Stimulated activated CD4-positive, alpha-beta T cell treated with anti-CD3 and anti-CD28 coated beads, Interleukin-2, amount 100 ng/mL, for 24 hours (primary cell): ENCODE data around the gene STARD9.

Source experiments
- DNase-seq, 2 donors: peaks; one replicate each; pipeline ENCODE4 v3.0.0-alpha.2; 2020

Gene STARD9

GRCh38 chr15:42704492-42704926 lies 129.1 kb downstream of the STARD9 start:
- DNase-seq = peak; percentile 54 to 65

- DNase-seq = no peak
These were observed 129.9 kb downstream of the STARD9 start for GRCh38 chr15:42705336-42705735.

GRCh38 chr15:42707068-42707467 lies 131.7 kb downstream of the STARD9 start:
- DNase-seq = no peak

GRCh38 chr15:42707873-42708544 lies 132.6 kb downstream of the STARD9 start:
- no peak for DNase-seq

- DNase-seq = no peak
These were observed 135.3 kb downstream of the STARD9 start for GRCh38 chr15:42710662-42711061.

- no peak for DNase-seq
These were observed 136.3 kb downstream of the STARD9 start for GRCh38 chr15:42711746-42712145.

DNA sequence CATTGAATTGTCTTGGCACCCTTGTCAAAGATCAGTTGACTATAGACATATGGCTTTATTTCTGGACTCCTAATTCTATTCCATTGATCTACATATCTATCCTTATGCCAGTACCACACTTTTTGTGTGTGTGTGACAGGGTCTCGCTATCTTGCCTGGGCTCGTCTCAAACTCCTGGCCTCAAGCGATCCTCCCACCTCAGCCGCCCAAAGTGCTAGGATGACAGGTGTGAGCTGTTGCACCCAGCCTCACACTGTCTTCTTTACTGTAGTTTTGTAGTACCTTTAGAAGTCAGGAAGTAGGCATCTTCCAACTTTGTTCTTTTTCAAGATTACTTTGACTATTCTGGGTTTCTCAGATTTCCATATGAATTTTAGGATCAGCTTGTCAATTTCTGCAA lies 137.2 kb downstream of the STARD9 start:
- DNase-seq = no peak

DNA sequence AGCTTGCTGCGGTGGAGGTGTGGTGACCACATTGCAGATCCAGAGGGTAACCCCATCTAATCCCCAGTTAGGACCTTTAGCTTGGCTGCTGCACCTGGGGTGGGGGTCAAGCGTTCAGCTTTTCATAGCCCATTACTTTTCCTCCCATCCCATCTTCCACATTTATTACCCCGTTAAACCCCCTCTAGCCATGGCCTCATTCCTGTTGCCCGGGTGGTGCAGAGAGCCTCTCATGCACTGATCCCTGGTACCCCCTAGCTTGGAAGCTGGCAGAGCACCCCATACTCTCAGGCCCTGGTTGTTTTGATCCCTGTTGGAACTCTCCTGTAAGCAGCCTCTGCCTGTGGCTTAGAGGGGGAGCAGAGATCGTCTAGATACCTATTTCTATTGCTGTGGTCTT lies 140.7 kb downstream of the STARD9 start:
- no peak for DNase-seq

GRCh38 chr15:42716626-42717025 lies 141.2 kb downstream of the STARD9 start:
- DNase-seq = no peak

DNA sequence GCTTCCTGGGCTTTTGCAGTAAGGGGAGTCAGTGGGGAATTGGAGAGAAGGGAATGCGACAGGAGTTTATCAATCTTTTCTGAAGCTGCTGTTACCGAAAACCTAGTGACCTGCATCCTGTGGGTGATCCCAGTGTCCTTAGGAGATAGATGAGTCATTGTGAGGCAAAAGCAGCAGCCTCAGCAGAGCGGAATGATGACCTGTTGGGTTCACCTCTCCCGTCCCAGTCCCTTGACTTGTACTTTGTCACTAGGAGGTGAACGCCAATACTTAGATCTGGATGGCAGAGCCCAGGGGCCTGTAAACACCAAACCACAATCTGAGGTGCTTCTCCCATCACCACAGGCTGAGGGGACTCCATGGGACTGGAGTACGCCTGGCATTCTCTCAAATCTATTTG lies 143.6 kb downstream of the STARD9 start:
- DNase-seq = no peak

DNA sequence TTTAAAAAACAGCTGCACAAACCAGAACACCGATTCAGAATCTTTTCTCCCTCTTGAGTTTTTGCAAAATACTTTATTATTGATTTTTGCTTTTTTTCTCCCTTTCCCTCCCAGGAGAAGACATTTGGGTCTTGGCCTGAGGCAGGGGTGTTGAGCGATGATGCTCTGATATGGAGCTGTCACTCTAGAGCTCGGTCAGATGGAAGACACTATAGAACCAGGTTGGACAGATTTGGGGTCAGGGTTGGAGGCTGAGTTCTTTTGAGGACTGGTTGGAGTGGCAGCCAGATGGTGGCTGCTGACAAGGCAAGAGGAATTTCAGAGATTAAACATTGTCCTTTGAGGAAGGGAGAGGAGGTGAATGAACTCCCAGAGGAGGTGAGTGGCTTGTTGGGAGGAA lies 144.7 kb downstream of the STARD9 start:
- DNase-seq = no peak

DNA sequence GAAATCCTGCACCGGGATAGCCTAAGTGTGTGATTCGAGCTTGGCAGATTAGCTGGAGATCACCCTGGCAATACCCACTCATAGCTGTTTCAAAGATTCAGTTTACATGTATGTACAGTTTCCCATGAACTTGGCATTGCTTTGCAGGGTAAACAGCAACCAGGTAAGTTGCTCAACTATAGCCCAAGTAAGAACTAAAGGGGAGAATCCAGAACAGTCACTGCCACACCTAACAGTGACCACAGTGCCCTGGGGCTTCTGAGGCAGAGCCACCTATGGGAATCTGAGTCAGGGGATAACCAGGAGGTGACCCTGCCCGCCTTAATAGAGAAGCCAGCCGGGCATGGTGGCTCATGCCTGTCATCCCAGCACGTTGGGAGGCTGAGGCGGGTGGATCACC lies 145.6 kb downstream of the STARD9 start:
- DNase-seq = no peak

DNA sequence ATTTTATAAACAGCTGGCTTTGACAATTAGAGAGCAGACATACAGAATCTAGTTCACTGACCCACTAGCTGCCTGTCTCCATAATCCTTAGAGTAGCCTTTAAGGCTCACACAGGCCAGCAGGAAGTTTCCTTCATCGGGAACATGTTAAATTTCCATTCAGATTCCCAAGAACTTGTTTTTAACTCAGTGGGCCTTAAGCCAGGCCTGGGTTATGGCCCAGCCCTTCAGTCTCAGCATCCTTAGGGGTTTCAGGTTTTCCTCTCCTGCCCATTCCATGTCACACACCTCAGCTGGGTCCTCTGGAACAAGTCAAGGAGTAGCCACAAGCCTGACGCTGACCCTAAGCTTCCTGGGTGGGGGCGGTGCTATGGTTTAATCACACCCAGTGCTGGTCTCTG lies 146.5 kb downstream of the STARD9 start:
- DNase-seq = no peak

DNA sequence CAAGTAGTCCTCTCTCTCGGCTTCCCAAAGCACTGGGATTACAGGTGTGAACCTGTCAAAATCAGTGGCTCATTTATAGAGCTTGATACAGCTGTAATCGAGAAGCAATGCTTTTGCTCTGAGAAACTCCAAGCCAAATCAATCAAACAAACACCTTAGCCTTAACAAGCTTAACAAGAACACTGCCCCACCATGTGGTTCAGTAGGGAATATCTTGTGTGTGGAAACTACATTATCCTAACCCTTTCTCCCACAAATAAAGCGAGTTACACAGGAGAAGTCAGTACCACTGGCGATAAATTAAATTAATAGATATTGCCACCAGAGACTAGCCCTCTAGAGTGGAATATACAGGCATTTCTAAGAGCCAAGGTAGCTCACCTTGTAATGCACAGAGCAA lies 147.7 kb downstream of the STARD9 start:
- DNase-seq = no peak

DNA sequence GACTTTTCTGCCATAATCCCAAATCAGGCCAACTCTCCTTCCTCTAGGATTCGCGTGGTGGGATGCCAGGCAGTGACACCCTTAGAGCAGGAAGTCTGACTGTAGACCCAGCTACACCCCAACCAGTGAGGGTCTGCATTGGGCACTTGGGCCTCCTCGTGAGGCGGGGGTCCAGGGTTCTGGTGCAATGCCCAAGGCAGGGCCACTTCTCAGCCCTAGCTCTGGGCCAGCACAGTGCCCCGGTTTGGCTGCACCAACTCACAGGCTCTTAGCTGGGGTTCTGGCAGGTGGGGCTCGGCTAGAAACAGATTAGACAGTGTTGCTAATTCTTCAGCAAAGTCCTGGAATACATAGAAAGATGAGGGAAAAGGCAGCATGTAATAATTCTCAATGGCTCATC lies 148.9 kb downstream of the STARD9 start:
- no peak for DNase-seq

DNA sequence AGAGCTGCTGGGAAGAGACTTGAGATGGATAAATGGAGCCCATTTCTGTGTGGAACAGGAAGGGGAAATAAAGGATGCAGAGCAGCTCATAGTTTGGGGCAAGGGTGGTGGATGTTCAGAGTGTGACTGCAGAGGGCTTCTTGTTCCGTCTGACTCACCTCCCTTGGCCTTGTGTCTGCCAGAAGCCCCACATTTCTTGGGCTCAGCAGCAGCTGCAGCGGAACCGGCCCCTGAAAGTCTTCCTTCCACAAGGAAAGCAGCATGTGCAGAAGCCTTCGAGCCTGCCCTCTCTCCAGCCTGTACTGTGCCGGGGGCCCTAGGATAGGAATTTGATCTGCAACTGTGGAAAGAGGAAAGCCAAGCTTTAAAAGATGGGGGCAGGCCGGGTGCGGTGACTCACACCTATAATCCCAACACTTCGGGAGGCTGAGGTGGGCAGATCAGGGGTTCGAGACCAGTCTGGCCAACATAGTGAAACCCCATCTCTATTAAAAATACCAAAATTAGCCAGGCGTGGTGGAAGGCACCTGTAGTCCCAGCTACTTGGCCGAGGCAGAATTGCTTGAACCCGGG lies 150.0 kb downstream of the STARD9 start:
- DNase-seq = no peak

DNA sequence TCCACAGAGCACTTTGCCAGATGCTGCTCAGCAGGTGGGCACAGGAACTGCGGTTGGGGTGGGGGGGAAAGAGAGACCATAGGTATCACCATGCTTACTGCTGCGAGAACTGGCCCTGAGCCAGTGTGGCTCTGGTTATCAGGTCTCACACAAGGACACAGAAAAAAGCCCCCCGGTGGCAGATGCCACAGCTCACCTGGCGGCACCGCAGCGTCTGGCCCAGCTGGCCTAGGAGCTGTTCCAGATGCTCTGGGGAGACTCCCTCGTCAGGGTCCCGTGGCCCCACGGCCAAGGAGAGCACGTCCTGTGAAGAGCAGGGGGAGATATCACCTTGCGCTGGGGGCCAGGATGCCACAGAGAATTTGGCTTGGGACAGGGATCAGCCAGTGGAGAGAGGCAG lies 150.7 kb downstream of the STARD9 start:
- DNase-seq = no peak

- DNase-seq = no peak
These were observed 152.5 kb downstream of the STARD9 start for GRCh38 chr15:42727750-42728381.

DNA sequence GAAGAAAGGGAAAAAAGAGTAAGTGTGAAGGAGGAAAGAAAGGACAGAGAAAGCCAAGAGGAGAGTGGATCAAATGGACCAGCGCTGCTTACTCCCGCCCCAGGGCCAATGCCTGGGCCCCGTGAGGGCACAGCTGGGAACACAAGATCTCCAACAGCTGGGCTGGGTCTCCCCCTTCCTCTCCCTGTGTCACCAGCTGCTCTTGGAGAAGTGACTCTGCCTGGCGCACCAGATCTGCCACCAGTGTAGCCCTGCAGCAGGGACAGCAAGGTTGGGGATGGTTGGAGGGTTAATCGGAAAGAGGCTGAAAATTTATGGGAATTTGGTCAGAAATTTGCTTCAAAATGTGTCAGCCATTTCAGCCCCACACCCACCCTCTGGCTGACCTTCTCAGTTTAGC lies 153.2 kb downstream of the STARD9 start:
- no peak for DNase-seq

DNA sequence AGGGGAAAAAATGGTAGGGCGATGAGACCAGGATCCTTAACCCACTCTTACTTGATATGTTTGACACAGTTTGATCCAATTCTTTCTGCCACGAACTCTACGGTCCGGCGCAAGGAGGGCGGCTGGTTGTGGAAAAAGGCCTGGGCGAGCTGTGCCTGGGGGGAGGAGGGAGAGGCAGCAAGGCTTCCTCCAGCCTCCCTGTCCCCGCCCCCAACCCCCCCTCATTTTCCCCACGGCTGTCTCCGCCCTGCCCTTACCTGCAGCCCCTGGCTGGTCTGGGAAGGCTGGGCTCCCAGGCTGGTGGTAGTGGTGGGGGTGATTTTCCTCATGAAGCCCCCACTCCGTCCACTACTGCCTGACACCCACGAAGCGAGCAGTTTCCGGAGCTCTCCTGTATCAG lies 153.6 kb downstream of the STARD9 start:
- DNase-seq = no peak

GRCh38 chr15:42729409-42729808 lies 154.0 kb downstream of the STARD9 start:
- DNase-seq = no peak

DNA sequence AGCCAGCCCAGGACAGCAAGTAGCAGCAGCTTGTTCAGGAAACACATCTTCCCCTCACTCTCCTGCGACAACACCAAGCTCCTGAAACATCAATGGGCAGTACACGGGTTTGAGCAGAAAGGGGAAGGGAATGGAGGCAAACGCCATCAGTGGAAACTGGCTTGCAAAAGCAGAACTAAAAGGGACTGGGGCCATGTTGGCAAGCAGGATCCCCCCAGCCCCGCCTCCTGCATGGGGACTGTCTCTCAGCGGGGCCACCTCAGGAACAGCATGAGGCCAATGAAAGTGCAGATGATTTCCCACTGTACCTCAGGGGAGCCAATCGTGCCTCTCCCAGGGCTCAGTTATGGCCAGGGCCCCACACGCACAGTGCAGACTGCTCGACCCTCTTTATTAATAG lies 154.7 kb downstream of the STARD9 start:
- DNase-seq = no peak

DNA sequence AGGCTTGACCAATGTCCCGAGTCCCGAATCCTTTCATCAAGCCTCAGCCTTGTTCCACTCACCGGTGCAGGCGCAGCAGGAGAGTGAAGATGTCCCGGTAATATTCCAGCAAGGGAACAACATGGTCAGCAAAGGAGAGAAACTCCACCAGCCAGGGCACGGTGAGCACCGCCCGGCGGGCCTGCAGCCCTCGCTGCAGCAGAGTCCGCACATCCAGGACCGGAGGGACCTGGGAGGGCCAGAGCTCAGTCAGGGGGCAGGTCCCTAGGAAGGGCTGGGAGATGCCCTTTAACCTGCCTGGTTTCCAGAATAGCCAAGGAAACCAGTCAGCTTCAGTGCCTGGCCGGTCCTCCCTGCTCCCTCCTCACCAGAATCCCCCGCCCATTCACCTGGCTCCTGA lies 155.1 kb downstream of the STARD9 start:
- DNase-seq = no peak

DNA sequence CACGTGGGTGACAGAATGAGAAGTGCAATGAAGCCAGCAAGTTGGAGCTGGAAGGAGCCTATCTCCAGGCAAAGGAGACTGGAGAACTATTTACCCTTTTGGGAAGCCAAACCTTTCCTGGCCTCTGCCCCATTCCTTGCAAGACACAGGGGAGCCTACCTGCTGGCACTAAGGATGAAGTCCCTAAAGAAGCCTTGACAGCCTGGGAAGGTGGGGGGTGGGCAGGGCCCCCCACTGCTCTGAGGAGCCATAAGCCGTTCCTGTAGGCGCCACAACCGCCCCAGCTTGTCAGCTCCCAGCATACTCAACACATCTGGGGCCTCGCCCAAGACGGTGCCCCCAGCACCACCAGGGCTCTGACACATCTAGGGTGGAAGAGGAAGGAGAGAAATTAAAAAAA lies 156.1 kb downstream of the STARD9 start:
- no peak for DNase-seq
